DND-41 (cell line): Measurements from ENCODE around the gene HCCS.

Source experiments
- ATAC-seq: fragments of 200-7000 bp; cut with Tn5 transposase; 3 replicates; pipeline ENCODE4 v1.9.1; 2021; ENCODE audit warnings: low read depth; ENCODE audit not compliant: insufficient read depth
- DNase-seq: peaks from one replicate; pipeline ENCODE4 v3.0.0-alpha.2; 2020
- H2AFZ ChIP-seq: 2 replicates; pipeline ENCODE4 v1.6.0; 2012; ENCODE audit warnings: low read depth, low read length
- H3K27ac ChIP-seq: 2 replicates; pipeline ENCODE4 v1.5.1; 2012; ENCODE audit warnings: low read length, inconsistent platforms
- H3K27me3 ChIP-seq: fragments of 200-600 bp; sonication (generic); 2 replicates; pipeline ENCODE4 v1.6.0; 2012; ENCODE audit warnings: low read length, mild to moderate bottlenecking, inconsistent platforms; ENCODE audit not compliant: insufficient read depth, poor library complexity
- H3K36me3 ChIP-seq: 2 replicates; pipeline ENCODE4 v1.5.1; 2012; ENCODE audit warnings: low read length, inconsistent platforms; ENCODE audit not compliant: insufficient read depth
- H3K4me1 ChIP-seq: 2 replicates; pipeline ENCODE4 v1.5.1; 2012; ENCODE audit warnings: mild to moderate bottlenecking, low read length; ENCODE audit not compliant: insufficient read depth
- H3K4me2 ChIP-seq: 2 replicates; pipeline ENCODE4 v1.6.0; 2012; ENCODE audit warnings: mild to moderate bottlenecking, moderate library complexity, low read length, inconsistent platforms; ENCODE audit not compliant: insufficient read depth
- H3K4me3 ChIP-seq, 2 experiments: fragments of 200-600 bp in 1 of 2; shearing (Covaris generic) in 1 of 2; 2 replicates each; pipeline ENCODE4 v1.5.1; 2012 to 2016; ENCODE audit warnings: inconsistent platforms in 2 of 2, low read length in 2 of 2, mild to moderate bottlenecking in 2 of 2, low read depth in 1 of 2, moderate library complexity in 1 of 2
- H3K79me2 ChIP-seq: 2 replicates; pipeline ENCODE4 v1.6.0; 2012; ENCODE audit warnings: low read length, inconsistent platforms; ENCODE audit not compliant: insufficient read depth
- H3K9ac ChIP-seq: 2 replicates; pipeline ENCODE4 v1.6.0; 2012; ENCODE audit warnings: low read depth, mild to moderate bottlenecking, inconsistent platforms, low read length, moderate library complexity
- H3K9me3 ChIP-seq: 2 replicates; pipeline ENCODE4 v1.5.1; 2012; ENCODE audit warnings: low read length, moderate library complexity, mild to moderate bottlenecking, inconsistent platforms; ENCODE audit not compliant: insufficient read depth, severe bottlenecking
- H4K20me1 ChIP-seq: 2 replicates; pipeline ENCODE4 v1.6.0; 2012; ENCODE audit warnings: low read length; ENCODE audit not compliant: insufficient read depth
- CTCF ChIP-seq: IDR thresholded peaks from 2 replicates; pipeline ENCODE4 v1.5.1; 2012; ENCODE audit warnings: borderline replicate concordance, low read length, moderate library complexity, mild to moderate bottlenecking; ENCODE audit not compliant: poor library complexity, severe bottlenecking; ENCODE audit errors: extremely low read depth
- EZH2 ChIP-seq: IDR thresholded peaks from 3 replicates; pipeline ENCODE4 v1.6.1; 2012; ENCODE audit warnings: borderline replicate concordance, low read depth, mild to moderate bottlenecking, moderate library complexity, low read length, inconsistent platforms; ENCODE audit not compliant: severe bottlenecking

Gene HCCS

GRCh38 chrX:11066812-11067211, 44.3 kb upstream of the HCCS start:
- no peak overlapping the region for H2AFZ ChIP-seq
- ATAC-seq = no peak

GRCh38 chrX:11073381-11073780, 37.8 kb upstream of the HCCS start:
- Histone ChIP-seq H3K27me3 (no peaks in the 10 kb centered on the region), H2AFZ (no peak overlapping the region), H3K9ac (no peak overlapping the region), H3K9me3 (no peaks in the 10 kb centered on the region), H3K79me2 (no peaks in the 10 kb centered on the region), H3K27ac (no peak overlapping the region), H3K36me3 (no peaks in the 10 kb centered on the region), H4K20me1 (no peaks in the 10 kb centered on the region), H3K4me1 (no peaks in the 10 kb centered on the region), H3K4me3 (no peak overlapping the region), H3K4me2 (no peak overlapping the region)
- DNase-seq (no peak), ATAC-seq (no peak)
- TF ChIP-seq EZH2 (no peak), CTCF (no peak)

More at GRCh38 chrX:11066812-11067211, 44.3 kb upstream of the HCCS start:
- H3K79me2 ChIP-seq = no peaks in the 10 kb centered on the region
- DNase-seq = no peak
- no peak for TF ChIP-seq CTCF
- TF ChIP-seq EZH2 = no peak
- no peaks in the 10 kb centered on the region for H3K9me3 ChIP-seq
- no peak overlapping the region for H3K4me3 ChIP-seq
- no peaks in the 10 kb centered on the region for H4K20me1 ChIP-seq
- no peaks in the 10 kb centered on the region for H3K27me3 ChIP-seq
- H3K4me2 ChIP-seq = no peak overlapping the region
- no peak overlapping the region for H3K9ac ChIP-seq
- no peaks in the 10 kb centered on the region for H3K4me1 ChIP-seq
- no peak overlapping the region for H3K27ac ChIP-seq
- H3K36me3 ChIP-seq = no peaks in the 10 kb centered on the region

- Histone ChIP-seq H3K36me3 (no peaks in the 10 kb centered on the region), H3K9me3 (no peaks in the 10 kb centered on the region), H3K79me2 (no peaks in the 10 kb centered on the region), H3K4me3 (no peak overlapping the region), H3K4me2 (no peak overlapping the region), H4K20me1 (no peaks in the 10 kb centered on the region), H3K4me1 (no peaks in the 10 kb centered on the region), H3K27me3 (no peaks in the 10 kb centered on the region), H2AFZ (no peak overlapping the region), H3K9ac (no peak overlapping the region), H3K27ac (no peak overlapping the region)
- ATAC-seq (no peak), DNase-seq (no peak)
- TF ChIP-seq CTCF (no peak), EZH2 (no peak)
These were observed 30.3 kb upstream of the HCCS start for GRCh38 chrX:11080741-11081305.

GRCh38 chrX:11081511-11081910, 29.6 kb upstream of the HCCS start:
- Histone ChIP-seq H3K36me3 (no peaks in the 10 kb centered on the region), H3K27me3 (no peaks in the 10 kb centered on the region), H3K4me1 (no peaks in the 10 kb centered on the region), H3K4me2 (no peak overlapping the region), H3K4me3 (no peak overlapping the region), H4K20me1 (no peaks in the 10 kb centered on the region), H3K9me3 (no peaks in the 10 kb centered on the region), H3K79me2 (no peaks in the 10 kb centered on the region), H3K27ac (no peak overlapping the region), H2AFZ (no peak overlapping the region), H3K9ac (no peak overlapping the region)
- DNase-seq = no peak
- TF ChIP-seq EZH2 (no peak), CTCF (no peak)
- ATAC-seq = no peak
